Retinal pigment epithelial cell (primary cell): ENCODE data around the gene KLK11.

ENCODE experiments used
- DNase-seq: peaks from one replicate; pipeline ENCODE4 v3.0.0-alpha.2; 2010; ENCODE audit warnings: low read depth
- H3K4me3 ChIP-seq: 2 replicates; pipeline ENCODE4 v1.5.1; 2011; ENCODE audit warnings: mild to moderate bottlenecking, low read length, control low read depth, moderate library complexity
- CTCF ChIP-seq: conservative IDR thresholded peaks from 2 replicates; pipeline ENCODE4 v1.5.1; 2011; ENCODE audit warnings: low read depth, low read length, control low read depth, inconsistent platforms

Gene KLK11

GRCh38 chr19:51044327-51044726, 17.9 kb upstream of the KLK11 start:
- DNase-seq = no peak
- no peak overlapping the region for H3K4me3 ChIP-seq
- TF ChIP-seq CTCF = no peak

- no peak for TF ChIP-seq CTCF
- no peak overlapping the region for H3K4me3 ChIP-seq
- no peak for DNase-seq
These were observed 17.1 kb upstream of the KLK11 start for GRCh38 chr19:51043497-51043896.

- no peak overlapping the region for H3K4me3 ChIP-seq
These were observed 13.7 kb upstream of the KLK11 start for GRCh38 chr19:51040151-51040550.

GRCh38 chr19:51036519-51036918, 10.1 kb upstream of the KLK11 start:
- no peak for DNase-seq
- TF ChIP-seq CTCF = no peak
- no peak overlapping the region for H3K4me3 ChIP-seq

More at GRCh38 chr19:51040151-51040550, 13.7 kb upstream of the KLK11 start:
- no peak for DNase-seq
- TF ChIP-seq CTCF = no peak

- no peak within 1 kb of the TSS for H3K4me3 ChIP-seq
- no peak for TF ChIP-seq CTCF
- DNase-seq = no peak
These were observed 8.3 kb upstream of the KLK11 start, which contains the start of gene KLK12 for GRCh38 chr19:51034704-51035103. KLK12 (minus strand) TSS chr19:51035002; CDS start chr19:51034621, 381 bp downstream.

GRCh38 chr19:51031880-51032225, 5.4 kb upstream of the KLK11 start:
- no peak for TF ChIP-seq CTCF
- no peak for DNase-seq

GRCh38 chr19:51031220-51031879, 4.9 kb upstream of the KLK11 start:
- no peak overlapping the region for H3K4me3 ChIP-seq
- no peak for DNase-seq
- TF ChIP-seq CTCF = no peak

More at GRCh38 chr19:51031880-51032225, 5.4 kb upstream of the KLK11 start:
- no peak overlapping the region for H3K4me3 ChIP-seq
